GM10248 (cell line): ENCODE results near the gene UNC5A.

Source experiments
- CTCF ChIA-PET: fragments of 300-600 bp; sonication (Branson Sonifier 250); formaldehyde crosslinking; extraction: SDS; loops from one replicate; lab custom pipeline; 2021; ENCODE audit warnings: antibody characterized with exemption; lab: Yijun Ruan, JAX
- POLR2A ChIA-PET: fragments of 350-650 bp; sonication (Branson Sonifier 250); formaldehyde crosslinking; extraction: SDS; loops from one replicate; lab custom pipeline; 2020; ENCODE audit warnings: antibody characterized with exemption; lab: Yijun Ruan, JAX
- DNase-seq: peaks from one replicate; pipeline ENCODE4 v3.0.0; 2012; ENCODE audit errors: extremely low spot score
- CTCF ChIP-seq: IDR thresholded peaks from 2 replicates; pipeline ENCODE4 v1.5.1; 2012; ENCODE audit warnings: mild to moderate bottlenecking, low read depth; ENCODE audit errors: extremely low read depth, missing control alignments, control extremely low read depth

UNC5A gene

GRCh38 chr5:176788091-176788490 is 22.3 kb upstream of the UNC5A start:
- ChIA-PET POLR2A (no interaction called here), CTCF (no interaction called here)

GRCh38 chr5:176788941-176789872 is 21.2 kb upstream of the UNC5A start:
- TF ChIP-seq CTCF, result no peak
- DNase-seq, result no peak
- CTCF ChIA-PET, result interaction anchor here (1.9 kb wide), 1 partner anchor 128 kb away, joined by 7 read pairs; no protein-coding TSS in a partner anchor
- POLR2A ChIA-PET, result no interaction called here

More at GRCh38 chr5:176788091-176788490, 22.3 kb upstream of the UNC5A start:
- DNase-seq, result no peak
- no peak for TF ChIP-seq CTCF

- CTCF ChIA-PET, result interaction anchor here (1.1 to 1.9 kb wide), 2 partner anchors 129 to 130 kb away, joined by 3 to 7 read pairs; no protein-coding TSS in a partner anchor
- no peak for DNase-seq
These were observed 20.3 kb upstream of the UNC5A start for GRCh38 chr5:176789873-176790615.

GRCh38 chr5:176790941-176791340 is 19.4 kb upstream of the UNC5A start:
- TF ChIP-seq CTCF, result no peak
- no peak for DNase-seq
- ChIA-PET POLR2A (no interaction called here), CTCF (interaction anchor here (1.1 to 1.3 kb wide), 2 partner anchors 16 to 131 kb away, joined by 3 read pairs; no protein-coding TSS in a partner anchor)

More at GRCh38 chr5:176789873-176790615, 20.3 kb upstream of the UNC5A start:
- POLR2A ChIA-PET, result no interaction called here
- TF ChIP-seq CTCF, result no peak

- no peak for TF ChIP-seq CTCF
- ChIA-PET CTCF (no interaction called here), POLR2A (no interaction called here)
- DNase-seq, result no peak
These were observed 17.6 kb upstream of the UNC5A start for GRCh38 chr5:176792655-176793342.

GRCh38 chr5:176793343-176793699 is 17.0 kb upstream of the UNC5A start:
- no peak for DNase-seq
- no peak for TF ChIP-seq CTCF
- CTCF ChIA-PET, result no interaction called here
- POLR2A ChIA-PET, result no interaction called here
